ENCODE measurements around the gene STK32C.

The STK32C gene

DNA sequence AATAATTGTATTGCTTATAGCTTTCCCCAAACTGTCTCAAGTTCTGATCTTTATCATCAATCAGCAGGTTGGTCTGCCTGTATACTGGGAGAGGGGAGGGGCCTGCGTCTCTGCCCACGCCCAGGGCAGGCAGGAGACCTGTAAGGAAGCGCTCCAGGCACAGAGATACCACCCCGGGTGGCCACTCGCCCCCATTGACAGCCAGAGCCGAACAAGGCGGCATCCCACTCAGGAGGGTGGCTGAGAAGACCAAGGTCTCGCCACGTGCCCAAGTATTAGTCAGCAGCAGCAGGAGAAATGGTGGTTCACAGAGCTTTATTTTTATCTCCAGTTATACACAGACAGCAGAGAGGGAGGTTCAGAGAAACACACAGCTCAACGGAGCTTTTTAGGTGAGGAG is 7.2 kb downstream of the STK32C start:
- no peak overlapping the region for H3K4me3 ChIP-seq (replicated peaks; ENCODE audit: insufficient read depth, low read length)
- H3K27me3 ChIP-seq (ENCODE audit: insufficient read depth, poor library complexity, severe bottlenecking), result peaks cover 2% of the 10 kb centered on the region
- DNase-seq (ENCODE audit: low read depth in 1 of 2, low spot score in 1 of 2), result no peak
- TF ChIP-seq, protein P1, sequence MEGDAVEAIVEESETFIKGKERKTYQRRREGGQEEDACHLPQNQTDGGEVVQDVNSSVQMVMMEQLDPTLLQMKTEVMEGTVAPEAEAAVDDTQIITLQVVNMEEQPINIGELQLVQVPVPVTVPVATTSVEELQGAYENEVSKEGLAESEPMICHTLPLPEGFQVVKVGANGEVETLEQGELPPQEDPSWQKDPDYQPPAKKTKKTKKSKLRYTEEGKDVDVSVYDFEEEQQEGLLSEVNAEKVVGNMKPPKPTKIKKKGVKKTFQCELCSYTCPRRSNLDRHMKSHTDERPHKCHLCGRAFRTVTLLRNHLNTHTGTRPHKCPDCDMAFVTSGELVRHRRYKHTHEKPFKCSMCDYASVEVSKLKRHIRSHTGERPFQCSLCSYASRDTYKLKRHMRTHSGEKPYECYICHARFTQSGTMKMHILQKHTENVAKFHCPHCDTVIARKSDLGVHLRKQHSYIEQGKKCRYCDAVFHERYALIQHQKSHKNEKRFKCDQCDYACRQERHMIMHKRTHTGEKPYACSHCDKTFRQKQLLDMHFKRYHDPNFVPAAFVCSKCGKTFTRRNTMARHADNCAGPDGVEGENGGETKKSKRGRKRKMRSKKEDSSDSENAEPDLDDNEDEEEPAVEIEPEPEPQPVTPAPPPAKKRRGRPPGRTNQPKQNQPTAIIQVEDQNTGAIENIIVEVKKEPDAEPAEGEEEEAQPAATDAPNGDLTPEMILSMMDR (IDR thresholded peaks at IDR 0.05; ENCODE audit: insufficient read depth, low read length), result no peak
- TF ChIP-seq POLR2AphosphoS5 (IDR thresholded peaks at IDR 0.05; ENCODE audit: low read depth), result no peak
- TF ChIP-seq SPI1 (IDR thresholded peaks at IDR 0.05; ENCODE audit: borderline replicate concordance, low read depth), result no peak
- TF ChIP-seq, protein P2, sequence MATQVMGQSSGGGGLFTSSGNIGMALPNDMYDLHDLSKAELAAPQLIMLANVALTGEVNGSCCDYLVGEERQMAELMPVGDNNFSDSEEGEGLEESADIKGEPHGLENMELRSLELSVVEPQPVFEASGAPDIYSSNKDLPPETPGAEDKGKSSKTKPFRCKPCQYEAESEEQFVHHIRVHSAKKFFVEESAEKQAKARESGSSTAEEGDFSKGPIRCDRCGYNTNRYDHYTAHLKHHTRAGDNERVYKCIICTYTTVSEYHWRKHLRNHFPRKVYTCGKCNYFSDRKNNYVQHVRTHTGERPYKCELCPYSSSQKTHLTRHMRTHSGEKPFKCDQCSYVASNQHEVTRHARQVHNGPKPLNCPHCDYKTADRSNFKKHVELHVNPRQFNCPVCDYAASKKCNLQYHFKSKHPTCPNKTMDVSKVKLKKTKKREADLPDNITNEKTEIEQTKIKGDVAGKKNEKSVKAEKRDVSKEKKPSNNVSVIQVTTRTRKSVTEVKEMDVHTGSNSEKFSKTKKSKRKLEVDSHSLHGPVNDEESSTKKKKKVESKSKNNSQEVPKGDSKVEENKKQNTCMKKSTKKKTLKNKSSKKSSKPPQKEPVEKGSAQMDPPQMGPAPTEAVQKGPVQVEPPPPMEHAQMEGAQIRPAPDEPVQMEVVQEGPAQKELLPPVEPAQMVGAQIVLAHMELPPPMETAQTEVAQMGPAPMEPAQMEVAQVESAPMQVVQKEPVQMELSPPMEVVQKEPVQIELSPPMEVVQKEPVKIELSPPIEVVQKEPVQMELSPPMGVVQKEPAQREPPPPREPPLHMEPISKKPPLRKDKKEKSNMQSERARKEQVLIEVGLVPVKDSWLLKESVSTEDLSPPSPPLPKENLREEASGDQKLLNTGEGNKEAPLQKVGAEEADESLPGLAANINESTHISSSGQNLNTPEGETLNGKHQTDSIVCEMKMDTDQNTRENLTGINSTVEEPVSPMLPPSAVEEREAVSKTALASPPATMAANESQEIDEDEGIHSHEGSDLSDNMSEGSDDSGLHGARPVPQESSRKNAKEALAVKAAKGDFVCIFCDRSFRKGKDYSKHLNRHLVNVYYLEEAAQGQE (IDR thresholded peaks at IDR 0.05; ENCODE audit: insufficient replicate concordance, low read depth), result no peak
- TF ChIP-seq GABPA (IDR thresholded peaks at IDR 0.05; ENCODE audit: low read depth), result no peak
- H3K27ac ChIP-seq (replicated peaks), result no peak overlapping the region

DNA sequence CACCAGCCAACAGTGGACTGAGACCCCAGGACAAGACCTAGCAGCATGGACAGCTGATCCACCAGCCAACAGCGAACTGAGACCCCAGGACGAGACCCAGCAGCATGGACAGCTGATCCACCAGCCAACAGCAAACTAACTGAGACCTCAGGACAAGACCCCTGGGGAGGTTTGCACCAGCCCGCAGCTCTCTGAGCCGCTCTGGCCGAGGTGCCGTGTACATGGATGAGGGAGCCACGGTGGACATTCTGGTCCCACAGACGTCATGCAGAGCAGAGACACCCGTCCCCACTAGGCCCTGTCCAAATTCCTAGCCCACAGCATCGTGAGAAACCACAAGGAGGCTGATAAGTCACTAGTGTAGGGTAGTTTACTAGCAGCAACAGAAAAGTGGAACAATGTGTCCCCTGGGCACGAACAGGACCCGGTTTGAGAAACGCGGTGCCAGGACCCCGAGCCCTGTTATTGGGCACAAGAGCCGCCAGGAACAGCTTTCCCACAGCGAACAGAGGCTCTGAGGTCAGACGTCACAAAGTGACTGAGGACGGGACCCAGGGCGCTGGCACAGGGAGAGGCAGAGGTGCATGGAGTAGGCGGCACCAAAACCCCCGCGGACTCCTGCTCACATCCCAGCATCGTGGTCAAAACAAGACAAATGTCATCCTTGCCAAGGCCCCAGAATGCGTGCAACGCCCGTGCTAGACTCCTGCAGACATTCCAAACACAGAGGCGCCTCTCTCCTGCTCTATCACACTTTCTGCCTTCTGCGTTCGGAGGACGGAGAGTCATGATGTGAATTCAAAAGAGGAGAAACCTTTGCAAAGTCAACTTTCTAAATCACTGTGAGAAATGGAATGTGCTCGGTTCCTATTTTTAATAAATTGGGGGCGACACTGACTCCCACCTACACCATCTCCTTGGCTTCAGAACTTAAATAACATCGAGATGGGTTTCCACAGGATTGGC is 8.1 kb downstream of the STK32C start:
- Histone ChIP-seq H3K27me3 (ENCODE audit: insufficient read depth, poor library complexity, severe bottlenecking) (no peaks in the 10 kb centered on the region), H3K27ac (replicated peaks) (no peak overlapping the region), H3K4me3 (replicated peaks; ENCODE audit: insufficient read depth, low read length) (no peak overlapping the region)
- no peak for TF ChIP-seq POLR2AphosphoS5 (IDR thresholded peaks at IDR 0.05; ENCODE audit: low read depth)
- no peak for DNase-seq (ENCODE audit: low read depth in 1 of 2, low spot score in 1 of 2)

DNA sequence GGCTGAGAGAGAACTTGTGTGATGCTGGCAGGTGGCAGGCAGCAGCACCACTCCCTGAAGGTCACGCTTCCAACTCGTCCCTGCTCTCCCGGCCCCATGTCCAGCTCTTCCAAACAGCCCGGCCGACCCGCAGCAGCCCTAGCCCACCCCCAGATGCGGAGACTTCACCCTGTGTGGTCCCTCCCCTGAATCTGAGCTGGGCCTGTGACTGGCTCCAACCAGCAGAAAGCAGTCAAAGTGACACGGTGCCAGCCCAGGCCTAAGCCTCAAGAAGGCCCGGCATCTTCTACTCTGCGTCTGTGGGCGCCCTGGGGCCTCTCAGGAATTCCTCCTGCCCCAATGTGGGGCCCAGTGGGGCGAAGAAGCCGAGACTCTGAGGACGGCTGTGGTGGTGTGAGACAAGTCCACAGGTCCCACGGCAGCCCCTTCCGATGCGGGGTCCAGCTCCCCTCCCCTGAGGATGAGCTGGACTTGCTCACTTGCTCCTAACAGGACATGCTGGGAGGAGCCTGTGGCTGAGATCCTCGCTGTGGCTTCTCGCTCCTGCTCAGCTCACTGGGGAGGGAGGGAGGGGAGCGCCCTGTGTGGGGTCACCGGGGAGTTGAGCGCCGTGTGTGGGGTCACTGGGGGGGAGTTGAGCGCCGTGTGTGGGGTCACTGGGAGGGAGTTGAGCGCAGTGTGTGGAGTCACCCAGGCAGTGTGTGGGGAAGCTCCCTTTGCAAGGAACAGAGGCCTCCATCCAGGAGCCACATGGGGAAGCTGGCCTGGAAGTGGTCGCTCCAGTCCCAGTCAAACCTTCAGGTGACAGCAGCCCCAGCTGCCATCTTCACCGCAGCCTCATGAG is 9.5 kb downstream of the STK32C start:
- no peak overlapping the region for H3K4me3 ChIP-seq (replicated peaks; ENCODE audit: insufficient read depth, low read length)
- no peak for DNase-seq (ENCODE audit: low read depth in 1 of 2, low spot score in 1 of 2)
- H3K27me3 ChIP-seq (ENCODE audit: insufficient read depth, poor library complexity, severe bottlenecking), result no peaks in the 10 kb centered on the region

More for the DNA sequence above, 9.5 kb downstream of the STK32C start:
- TF ChIP-seq SPI1 (IDR thresholded peaks at IDR 0.05; ENCODE audit: borderline replicate concordance, low read depth), result no peak
- TF ChIP-seq, protein P1 (IDR thresholded peaks at IDR 0.05; ENCODE audit: insufficient read depth, low read length), result no peak
- no peak for TF ChIP-seq POLR2AphosphoS5 (IDR thresholded peaks at IDR 0.05; ENCODE audit: low read depth)
- no peak for TF ChIP-seq GABPA (IDR thresholded peaks at IDR 0.05; ENCODE audit: low read depth)
- TF ChIP-seq, protein P2 (IDR thresholded peaks at IDR 0.05; ENCODE audit: insufficient replicate concordance, low read depth), result no peak
- H3K27ac ChIP-seq (replicated peaks), result no peak overlapping the region
